GM21526 (cell line): ENCODE measurements around the gene DOCK10.

Source experiments
- ATAC-seq: cut with Tn5 transposase; IDR thresholded peaks from one replicate; pipeline ENCODE4 v1.9.1; 2021; ENCODE audit warnings: moderate library complexity; ENCODE audit not compliant: unreplicated experiment, low FRiP score

The DOCK10 gene

DNA sequence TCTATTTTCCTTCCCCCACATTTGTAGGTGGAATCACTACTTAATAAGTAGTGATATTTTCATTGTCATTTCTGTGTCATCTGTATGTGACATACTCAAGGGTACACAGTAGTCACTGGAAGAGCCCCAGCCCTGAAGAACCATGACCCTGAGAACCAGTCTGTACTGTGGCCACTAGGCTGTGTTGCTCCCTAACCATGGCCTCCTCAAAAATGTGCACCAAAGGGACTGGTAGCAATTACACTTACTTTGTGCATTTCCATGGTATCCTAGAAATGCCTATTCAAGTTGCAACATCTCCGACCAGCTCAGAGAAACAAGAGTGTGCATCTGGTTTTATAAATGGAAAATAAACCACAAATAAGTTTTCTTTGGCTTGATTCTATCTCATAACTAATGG lies 155.1 kb downstream of the DOCK10 start:
- no peak for ATAC-seq

DNA sequence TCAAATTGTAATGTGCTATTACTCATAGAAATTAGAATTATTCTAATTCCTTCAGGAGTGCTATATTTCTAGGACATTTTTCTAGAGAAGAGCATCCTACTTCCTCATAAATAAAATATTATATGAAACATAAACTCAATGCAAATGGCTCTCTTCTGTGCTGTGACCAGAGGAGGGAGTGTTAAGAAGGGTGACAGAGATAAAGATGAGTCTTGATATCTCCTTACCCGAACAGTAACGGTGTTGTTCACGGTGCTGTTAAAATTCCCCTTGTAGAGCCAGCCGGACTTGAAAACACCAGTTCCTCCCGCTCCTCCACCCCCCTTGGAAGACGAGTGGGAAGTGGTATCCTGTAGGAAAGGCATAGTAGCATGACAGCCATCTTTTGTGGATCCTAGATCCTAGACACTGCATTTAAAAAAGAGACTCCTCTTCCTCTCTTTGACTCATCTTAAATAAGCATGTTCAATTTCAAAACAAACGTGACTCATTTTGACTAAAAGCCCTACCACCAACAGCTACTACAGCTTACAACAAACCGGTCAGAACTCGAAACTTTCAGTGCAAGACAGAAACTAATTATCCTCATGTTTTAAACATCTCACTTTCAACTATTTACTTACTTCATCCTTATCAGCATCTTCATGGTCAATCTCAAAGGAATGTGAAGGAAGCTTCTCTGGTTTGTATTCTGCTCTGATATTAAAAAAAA lies 156.3 kb downstream of the DOCK10 start:
- ATAC-seq: peak; percentile 89

DNA sequence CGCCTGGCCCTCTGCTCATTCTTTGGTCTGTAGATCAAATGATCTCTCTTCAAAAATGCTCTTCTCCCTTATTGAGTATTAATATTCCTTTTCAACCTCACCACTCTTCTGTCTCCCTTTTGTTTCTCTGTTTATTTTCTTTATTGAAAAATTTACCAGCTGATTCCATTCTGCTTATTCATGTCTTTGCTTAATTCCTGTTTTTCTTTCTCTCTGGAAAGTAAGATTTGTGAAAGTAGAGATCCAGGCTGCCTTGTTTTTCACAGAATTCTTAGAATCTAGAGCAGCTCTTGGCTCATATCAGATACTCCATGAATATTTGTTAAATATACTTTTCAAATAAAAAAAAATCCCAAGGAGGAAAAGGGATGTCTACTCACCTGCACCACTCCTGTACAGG lies 157.0 kb downstream of the DOCK10 start:
- ATAC-seq: no peak

DNA sequence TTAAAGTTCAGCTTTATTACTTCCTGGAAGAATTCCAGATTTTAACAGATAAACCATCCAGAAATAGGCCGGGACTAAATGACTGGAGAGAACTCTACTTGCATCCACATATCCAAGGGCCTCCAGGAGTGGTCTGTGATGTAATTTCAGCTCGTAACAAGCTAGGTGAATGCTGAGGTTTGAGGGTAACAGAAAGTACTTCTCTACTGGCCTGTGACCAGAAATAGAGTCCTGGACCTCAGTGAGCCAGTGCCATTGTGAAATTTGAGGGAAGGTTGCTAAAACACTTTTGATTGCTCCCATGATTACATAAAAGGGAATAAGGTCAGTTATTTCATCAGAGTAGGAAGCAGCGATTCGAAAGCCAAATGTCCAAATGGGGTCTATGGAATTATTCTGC lies 158.1 kb downstream of the DOCK10 start:
- no peak for ATAC-seq

DNA sequence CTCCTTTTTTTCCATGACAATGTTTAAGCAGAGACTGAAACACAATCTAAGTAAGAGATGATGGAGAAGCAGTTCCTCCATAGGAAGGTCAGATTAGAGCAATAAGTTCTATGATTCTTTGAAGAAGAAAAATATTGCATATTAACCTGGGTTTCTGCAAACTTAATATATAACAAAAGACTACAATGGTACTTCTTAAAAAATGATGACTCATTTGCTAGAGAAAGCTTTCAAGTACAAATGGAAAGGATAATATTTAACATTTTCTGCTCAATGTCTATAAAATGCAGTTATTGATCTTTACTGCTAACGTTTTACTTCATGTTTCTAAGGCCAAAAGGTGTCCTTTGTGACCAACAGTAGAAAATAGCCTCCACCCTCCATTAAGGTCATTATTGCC lies 158.6 kb downstream of the DOCK10 start:
- no peak for ATAC-seq

DNA sequence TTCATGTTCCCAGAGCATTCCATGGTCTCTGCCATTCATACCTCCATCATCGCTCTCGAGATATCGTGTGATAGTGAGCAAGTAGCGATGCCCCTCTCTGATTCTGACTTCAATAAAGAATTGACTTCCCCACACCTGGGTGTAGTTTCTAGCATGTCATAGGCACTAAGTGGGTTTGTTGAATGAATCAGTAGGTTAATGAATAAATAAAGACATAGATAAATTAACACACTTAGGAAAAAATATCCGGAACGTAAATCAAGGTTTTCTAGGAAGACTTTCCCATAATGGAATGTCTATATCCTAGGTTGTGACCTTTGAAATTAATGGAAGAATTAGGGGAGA lies 159.1 kb downstream of the DOCK10 start:
- no peak for ATAC-seq

DNA sequence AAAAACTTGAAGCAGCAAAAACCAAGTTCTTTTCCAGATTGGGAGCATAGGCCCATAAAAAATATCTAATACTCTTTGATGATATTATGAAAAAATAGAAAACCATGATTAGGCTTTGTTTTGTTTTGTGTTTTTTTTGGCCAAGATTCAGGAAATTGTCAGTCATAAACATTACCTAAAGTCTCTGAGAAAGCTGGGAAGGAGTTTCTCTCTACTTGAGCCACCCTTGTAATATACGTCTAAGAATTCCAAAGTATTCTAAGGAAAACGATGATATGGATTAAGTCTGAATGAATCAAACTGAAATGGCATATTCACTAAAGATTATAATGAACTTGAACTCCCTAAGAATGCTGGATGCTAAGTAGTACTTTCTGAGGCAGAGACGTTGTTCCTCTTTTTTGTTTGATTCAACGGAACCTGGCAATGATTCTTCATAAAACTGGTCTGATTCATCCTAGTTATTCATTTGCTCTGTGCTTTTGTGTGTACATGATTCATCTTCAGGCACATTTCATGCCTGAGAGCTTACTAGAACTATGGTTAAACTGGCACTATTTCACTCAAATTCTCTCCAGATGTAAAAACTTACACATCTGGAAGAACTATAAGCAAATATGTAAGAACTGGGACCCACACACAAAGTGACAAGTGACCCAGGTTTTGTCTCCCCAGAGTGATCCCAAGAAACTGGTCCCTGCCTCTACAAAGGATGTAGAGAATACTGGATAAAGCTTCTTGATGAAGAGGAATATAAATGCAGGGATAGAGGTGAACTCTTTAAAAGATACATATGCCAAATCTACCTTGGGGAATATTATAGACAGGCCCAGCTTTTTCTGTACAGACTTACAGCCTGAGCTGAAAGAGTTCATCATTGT lies 159.7 kb downstream of the DOCK10 start:
- ATAC-seq: no peak

DNA sequence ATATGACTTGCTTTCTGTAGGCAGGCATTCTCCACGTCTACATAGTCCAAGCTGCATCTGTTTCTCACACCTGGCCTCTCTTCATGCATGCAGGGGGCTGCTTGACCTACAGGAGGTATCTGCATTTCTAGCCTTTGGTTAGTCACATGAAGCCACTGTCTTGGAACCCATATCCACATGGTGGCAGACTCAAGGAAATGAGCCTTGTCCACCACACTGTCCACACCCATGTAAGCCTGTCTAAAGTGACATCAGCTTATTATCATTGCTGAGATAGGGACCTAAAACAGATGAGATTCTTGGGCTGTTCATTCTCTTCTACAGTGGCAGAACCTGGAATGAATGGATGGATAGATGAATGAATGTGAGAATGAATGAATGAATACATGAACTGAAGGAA lies 160.4 kb downstream of the DOCK10 start:
- ATAC-seq: no peak

DNA sequence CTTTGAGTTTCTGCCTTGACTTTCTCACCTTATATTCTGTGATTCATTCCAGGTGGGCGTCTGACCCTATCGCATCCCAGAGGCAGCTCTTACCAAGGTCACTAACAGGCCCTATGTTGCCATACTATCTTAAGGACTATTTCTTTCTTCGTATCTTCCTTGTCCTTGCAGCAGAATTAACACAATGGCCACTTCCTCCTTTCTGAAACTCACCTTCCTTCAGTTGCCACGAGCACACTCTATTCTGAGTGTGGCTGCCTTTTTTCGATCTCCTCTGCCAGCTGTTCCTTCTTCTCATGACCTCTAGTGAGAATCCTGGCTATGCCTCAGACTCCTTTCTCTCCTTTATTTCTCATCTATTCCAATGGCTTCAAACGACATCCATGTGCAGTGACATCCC lies 165.7 kb downstream of the DOCK10 start:
- no peak for ATAC-seq

DNA sequence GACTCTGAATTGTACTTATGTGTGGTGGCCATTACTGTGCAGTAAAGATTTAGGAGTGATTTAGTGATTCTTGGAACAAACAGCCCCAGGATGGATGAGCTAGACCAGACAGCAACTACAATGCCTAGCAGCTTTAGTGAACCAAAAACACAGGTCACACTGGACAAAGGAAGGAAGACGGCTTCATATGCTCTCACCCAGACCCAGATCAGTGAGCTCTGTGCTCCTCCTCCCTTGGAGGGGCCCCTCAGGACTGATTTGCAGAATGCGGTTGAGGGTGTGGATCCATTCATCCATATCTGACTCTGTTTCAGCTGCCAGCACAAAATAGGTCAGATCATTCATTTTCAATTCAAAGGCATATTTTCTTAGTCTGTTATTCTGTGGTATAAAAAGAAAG lies 166.4 kb downstream of the DOCK10 start:
- ATAC-seq: peak; percentile 59

DNA sequence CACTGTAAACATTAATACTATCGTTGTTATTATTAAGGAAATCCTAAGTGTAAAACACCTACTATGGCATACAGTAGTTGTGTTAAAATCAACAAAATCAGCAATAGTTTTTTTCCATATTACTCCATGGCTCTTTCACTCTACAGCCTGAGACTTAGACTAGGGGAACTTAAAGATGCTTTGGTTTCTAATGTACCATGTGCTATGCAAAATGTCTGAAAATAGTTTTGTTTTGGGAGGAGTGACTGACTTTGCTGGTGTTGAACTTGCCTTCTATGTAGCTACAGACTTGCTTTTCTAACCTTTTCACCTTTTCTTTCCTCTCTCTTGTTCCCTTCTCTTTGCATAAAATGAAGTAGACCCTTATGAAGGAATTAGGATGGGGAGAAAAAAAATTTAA lies 167.1 kb downstream of the DOCK10 start:
- peak; percentile 61 for ATAC-seq

DNA sequence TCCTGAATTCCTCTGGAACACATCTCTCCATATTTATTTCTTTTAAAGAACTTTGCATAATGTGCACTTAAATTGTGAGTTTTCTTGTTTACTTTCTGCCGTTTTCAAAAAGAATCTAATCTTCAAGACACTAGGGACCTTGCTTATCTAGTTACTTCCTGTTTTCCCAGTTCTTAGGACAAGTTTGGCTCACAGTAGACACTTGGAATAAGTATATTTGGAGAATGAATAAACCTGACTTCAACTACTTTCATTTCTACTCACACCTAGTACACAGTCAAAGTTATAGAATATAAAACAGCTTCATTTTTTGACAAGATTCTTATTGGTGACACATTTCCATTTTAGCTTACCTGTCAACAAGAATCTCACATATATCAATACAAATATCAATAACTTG lies 170.5 kb downstream of the DOCK10 start:
- ATAC-seq: no peak

DNA sequence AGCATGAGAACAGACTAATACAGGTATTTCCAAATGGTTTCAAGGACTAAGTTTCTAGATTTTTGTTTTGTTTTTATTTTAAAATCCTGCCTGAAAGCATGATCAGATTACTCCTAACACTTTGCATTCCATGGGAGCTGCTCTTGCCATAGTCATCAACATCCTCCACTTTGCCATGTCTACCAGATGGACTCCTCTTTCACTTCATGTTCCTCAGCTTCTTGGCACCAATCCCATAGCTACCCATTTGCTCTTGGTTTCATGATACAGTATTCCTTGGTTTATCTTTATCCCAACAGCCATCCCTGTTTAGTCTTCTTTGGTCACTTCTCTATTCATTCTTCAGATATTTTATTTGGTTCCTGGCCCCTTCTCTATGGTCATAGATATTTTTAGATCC lies 171.9 kb downstream of the DOCK10 start:
- no peak for ATAC-seq

DNA sequence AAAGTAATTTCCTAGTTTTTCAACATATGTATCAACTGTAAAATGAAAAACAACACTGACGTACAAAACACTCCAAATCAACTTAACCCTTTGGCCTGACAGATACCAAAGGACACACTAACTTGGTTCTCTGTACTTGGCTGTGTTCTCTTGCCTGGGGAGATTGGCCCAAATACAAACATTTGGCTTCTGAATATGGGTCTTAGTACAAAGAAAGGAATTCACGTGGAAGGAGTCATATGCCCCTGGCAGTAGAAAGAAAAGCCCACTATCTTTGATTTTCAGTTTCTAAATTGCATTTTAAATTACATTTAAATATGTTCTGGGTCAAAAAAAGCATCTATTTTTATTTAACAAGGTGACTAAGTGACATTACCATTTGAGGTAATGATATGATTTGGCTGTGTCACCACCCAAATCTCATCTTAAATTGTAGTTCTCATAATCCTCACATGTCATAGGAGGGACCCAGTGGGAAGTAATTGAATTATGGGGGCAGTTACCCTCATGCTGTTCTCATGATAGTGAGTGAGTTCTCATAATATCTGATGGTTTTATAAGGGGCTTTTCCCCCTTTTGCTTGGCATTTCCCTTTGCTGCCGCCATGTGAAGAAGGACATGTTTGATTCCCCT lies 172.6 kb downstream of the DOCK10 start:
- ATAC-seq: no peak

DNA sequence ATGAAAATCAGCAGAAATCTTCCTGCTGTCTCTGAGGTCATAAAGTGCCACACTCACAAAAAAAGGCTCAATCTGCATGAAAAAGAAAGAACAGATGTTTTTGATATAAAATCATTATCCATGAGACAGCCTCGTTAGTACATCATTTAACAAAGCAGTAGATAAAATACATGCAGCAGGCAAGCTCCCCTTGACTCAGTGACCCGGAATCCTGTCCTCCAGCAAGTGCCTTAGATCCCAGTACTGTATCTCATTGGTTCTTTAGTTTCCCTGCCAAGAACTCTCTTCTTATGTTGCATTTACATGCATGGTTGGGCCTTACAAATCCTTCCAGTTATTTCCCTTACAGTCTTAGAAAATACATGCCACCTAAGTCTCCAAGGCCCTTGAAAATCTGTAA lies 177.3 kb downstream of the DOCK10 start:
- no peak for ATAC-seq

DNA sequence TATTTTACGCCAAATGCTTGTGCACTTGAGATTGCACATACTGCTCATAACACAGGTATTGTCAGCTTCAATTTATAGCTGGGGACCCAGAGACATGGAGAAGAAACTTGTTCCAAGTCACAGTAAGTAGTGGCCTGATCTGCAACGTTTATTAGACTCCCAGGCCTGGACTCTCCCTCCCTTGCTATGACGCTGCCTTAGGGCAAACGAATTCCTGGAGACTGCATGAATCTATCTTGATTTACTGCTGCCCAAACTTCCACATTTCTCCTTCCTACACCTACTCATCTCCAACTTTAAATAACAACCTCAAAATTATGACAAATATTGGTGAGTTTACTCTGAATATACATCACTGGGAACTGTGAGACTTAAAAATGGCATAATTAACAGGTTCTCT lies 181.0 kb downstream of the DOCK10 start:
- no peak for ATAC-seq

DNA sequence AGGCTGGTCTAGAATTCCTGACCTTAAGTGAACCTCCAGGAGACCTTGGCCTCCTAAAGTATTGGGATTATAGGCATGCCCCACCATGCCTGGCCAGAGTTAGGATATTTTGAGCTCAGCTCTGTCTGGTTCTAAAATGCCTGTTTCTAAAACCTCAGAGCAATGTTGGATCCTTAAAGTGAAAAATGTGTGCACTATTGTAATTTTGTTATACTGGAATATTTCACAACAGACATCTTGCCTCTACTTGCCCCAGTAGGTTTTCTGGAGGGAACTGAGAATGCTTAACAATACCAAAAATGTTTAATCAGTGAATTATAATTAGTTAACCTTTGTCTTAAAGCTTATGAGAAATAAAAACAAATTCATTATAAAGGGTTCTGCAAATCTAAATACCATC lies 181.5 kb downstream of the DOCK10 start:
- ATAC-seq: no peak

DNA sequence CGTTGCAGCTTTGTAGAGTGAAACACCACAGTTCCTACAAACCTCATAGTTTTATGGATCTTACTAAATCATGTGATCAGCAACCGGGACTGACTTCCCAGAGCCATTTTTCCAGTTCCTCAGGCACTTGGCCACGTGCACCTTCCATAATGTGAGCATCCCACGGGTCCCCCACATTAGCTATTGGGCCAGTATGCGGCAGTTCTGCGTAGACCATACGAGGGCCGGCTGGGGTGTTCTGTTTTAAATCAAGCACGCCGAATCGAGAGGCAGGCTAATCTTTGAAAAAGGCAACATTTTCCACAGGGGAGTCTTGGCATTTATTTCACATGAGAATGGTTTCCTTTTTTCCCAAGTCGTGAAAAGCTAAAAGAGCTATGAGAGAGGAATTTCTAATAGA lies 190.5 kb downstream of the DOCK10 start:
- ATAC-seq: no peak

DNA sequence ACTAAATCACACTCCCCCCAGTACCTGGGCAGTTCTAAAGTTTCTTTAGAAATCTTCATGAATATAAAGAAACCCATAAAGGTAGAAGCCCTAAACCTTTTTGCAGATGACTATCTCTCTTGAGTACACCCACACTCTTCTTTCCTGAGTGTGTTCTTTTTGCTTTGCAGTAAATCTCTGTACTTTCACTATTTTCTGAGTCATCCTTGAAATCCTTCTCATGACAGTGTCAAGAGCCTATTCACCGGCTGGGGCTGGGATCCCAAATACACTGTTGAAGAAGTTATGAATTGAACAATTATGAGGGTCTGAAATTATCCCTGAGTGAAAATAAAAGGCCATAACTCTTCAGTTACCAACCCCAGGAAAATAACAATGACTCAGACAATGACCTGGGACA lies 192.2 kb downstream of the DOCK10 start:
- ATAC-seq: no peak

DNA sequence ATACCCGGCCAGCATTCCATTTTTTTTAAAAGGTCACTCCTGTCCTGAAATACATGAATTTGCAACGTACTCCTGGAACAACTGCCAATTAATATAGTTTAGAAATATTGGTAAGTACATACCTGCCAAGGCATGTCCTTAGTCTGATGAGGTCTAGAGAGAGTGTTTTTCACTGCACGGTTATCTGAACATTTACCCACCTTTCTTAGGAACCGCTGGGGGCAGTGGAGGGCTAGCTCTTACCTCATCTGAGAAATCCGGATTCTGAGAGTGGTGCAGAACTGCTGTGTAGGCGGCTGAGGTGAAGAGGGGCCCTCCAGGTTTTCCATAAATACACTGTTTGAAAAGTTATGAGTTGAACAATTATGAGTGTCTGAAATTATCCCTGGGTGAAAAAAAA lies 193.0 kb downstream of the DOCK10 start:
- no peak for ATAC-seq

DNA sequence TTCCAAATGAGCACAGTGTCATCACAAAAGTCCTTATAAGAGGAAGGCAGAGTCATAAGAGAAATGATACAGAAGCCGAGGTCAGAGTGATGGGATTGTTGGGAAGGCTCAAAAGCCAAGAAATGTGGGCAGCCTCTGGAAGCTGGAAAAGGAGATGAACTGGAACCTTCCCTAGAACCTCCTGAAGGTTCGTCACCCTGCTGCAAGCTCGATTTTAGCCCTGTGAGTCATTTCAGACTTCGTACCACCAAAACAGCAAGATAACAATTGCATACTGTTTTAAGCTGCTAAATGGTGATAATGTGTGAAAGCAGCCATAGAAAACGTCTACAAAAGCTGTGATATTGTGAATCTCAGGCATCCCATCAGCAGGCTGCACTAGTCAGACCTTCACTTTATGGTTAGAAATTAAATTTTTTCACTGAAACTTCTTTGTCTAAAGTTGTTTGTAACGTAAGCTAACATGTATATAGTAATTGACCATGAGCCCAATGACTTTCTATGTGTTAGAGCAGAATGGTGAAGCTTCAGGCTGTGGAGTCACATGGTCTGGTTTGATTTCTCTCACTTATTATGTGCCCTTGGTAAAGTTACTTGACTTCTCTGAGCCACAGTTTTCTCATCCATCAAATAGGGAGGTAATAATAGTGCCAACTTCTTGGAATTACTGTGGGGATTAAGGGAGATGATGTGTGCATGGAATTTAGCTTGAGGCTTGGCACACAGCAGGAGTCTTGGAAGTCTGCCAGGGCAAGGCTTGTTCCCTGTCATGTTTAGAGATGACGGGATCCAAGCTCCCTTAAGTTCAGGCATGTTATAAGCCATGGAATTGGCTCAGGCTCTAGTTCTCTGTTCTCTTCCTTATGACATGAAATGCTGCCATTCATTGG lies 194.1 kb downstream of the DOCK10 start:
- no peak for ATAC-seq
